KMS-11 (cell line): ENCODE data around the gene FCN1.

Experiments used
- H2AFZ ChIP-seq: fragments of 200-600 bp; sonication (generic); 2 replicates; pipeline ENCODE4 v1.6.1; 2016; ENCODE audit warnings: antibody characterized with exemption, mixed run types, low read depth
- H3K27ac ChIP-seq: fragments of 200-600 bp; sonication (generic); 2 replicates; pipeline ENCODE4 v1.6.1; 2016; ENCODE audit warnings: mild to moderate bottlenecking, mixed run types
- H3K27me3 ChIP-seq: fragments of 200-600 bp; sonication (generic); 2 replicates; pipeline ENCODE4 v1.6.1; 2017; ENCODE audit warnings: mild to moderate bottlenecking, low read depth, mixed run types, moderate library complexity; ENCODE audit not compliant: insufficient read depth
- H3K36me3 ChIP-seq: fragments of 200-600 bp; sonication (generic); 2 replicates; pipeline ENCODE4 v1.6.1; 2017; ENCODE audit warnings: mild to moderate bottlenecking, mixed run types; ENCODE audit not compliant: insufficient read depth
- H3K4me1 ChIP-seq: fragments of 200-600 bp; sonication (generic); 2 replicates; pipeline ENCODE4 v1.6.1; 2016; ENCODE audit warnings: mild to moderate bottlenecking, low read depth, mixed run types; ENCODE audit not compliant: poor library complexity, severe bottlenecking
- H3K4me2 ChIP-seq: fragments of 200-600 bp; sonication (generic); 2 replicates; pipeline ENCODE4 v1.7.0; 2016; ENCODE audit warnings: mild to moderate bottlenecking, mixed run types
- H3K4me3 ChIP-seq: fragments of 200-600 bp; sonication (generic); IDR thresholded peaks from 2 replicates; pipeline ENCODE4 v1.6.1; 2017; ENCODE audit warnings: low read depth, low read length, mixed read lengths; ENCODE audit not compliant: insufficient read depth
- H3K79me2 ChIP-seq: fragments of 200-600 bp; sonication (generic); 2 replicates; pipeline ENCODE4 v1.6.1; 2016; ENCODE audit warnings: low read depth, mixed run types; ENCODE audit not compliant: insufficient read depth
- H3K9ac ChIP-seq: fragments of 200-600 bp; sonication (generic); 2 replicates; pipeline ENCODE4 v1.6.1; 2016; ENCODE audit warnings: mild to moderate bottlenecking, mixed run types
- H4K20me1 ChIP-seq: fragments of 200-600 bp; sonication (generic); 2 replicates; pipeline ENCODE4 v1.6.1; 2016; ENCODE audit warnings: mild to moderate bottlenecking, mixed run types; ENCODE audit not compliant: insufficient read depth
- CTCF ChIP-seq: fragments of 200-600 bp; sonication (generic); conservative IDR thresholded peaks from 2 replicates; pipeline ENCODE4 v1.6.1; 2017; ENCODE audit warnings: low read depth, mild to moderate bottlenecking, antibody characterized with exemption, low read length, moderate library complexity, mixed read lengths

FCN1 gene

GRCh38 chr9:134917431-134918373, at the start of gene FCN1:
TSS of gene FCN1 (minus strand) at chr9:134917912. CDS start at chr9:134917871, 41 bp downstream.
- no peak for TF ChIP-seq CTCF
- Histone ChIP-seq H2AFZ (no peak within 1 kb of the TSS), H3K4me3 (no peak within 1 kb of the TSS), H4K20me1 (no peaks in the 10 kb centered on the region), H3K36me3 (no peaks in the 10 kb centered on the region), H3K4me2 (no peak within 1 kb of the TSS), H3K79me2 (no peaks in the 10 kb centered on the region), H3K27ac (no peak within 1 kb of the TSS), H3K4me1 (no peaks in the 10 kb centered on the region), H3K27me3 (peaks cover 9% of the 10 kb centered on the region; the same call in 1 of the 2 replicates), H3K9ac (no peak within 1 kb of the TSS)

- no peak overlapping the region for H3K4me2 ChIP-seq
- no peaks in the 10 kb centered on the region for H3K79me2 ChIP-seq
- no peaks in the 10 kb centered on the region for H4K20me1 ChIP-seq
- H3K4me3 ChIP-seq, result no peak overlapping the region
- no peak overlapping the region for H2AFZ ChIP-seq
- H3K9ac ChIP-seq, result no peak overlapping the region
- no peaks in the 10 kb centered on the region for H3K36me3 ChIP-seq
- H3K27ac ChIP-seq, result no peak overlapping the region
- TF ChIP-seq CTCF, result no peak
- peaks cover 26% of the 10 kb centered on the region; the same call in 1 of the 2 replicates for H3K27me3 ChIP-seq
- no peaks in the 10 kb centered on the region for H3K4me1 ChIP-seq
Observed at GRCh38 chr9:134966697-134967546, 49.2 kb upstream of the FCN1 start.

GRCh38 chr9:134966270-134966669, 48.6 kb upstream of the FCN1 start:
- no peak for TF ChIP-seq CTCF
- no peaks in the 10 kb centered on the region for H4K20me1 ChIP-seq

GRCh38 chr9:134965851-134966250, 48.1 kb upstream of the FCN1 start:
- Histone ChIP-seq H3K4me2 (no peak overlapping the region), H3K27ac (no peak overlapping the region), H3K79me2 (no peaks in the 10 kb centered on the region), H3K4me1 (no peaks in the 10 kb centered on the region), H3K36me3 (no peaks in the 10 kb centered on the region), H4K20me1 (no peaks in the 10 kb centered on the region), H2AFZ (no peak overlapping the region), H3K9ac (no peak overlapping the region), H3K4me3 (no peak overlapping the region), H3K27me3 (peaks cover 26% of the 10 kb centered on the region; the same call in 1 of the 2 replicates)
- no peak for TF ChIP-seq CTCF

More at GRCh38 chr9:134966270-134966669, 48.6 kb upstream of the FCN1 start:
- Histone ChIP-seq H3K4me2 (no peak overlapping the region), H3K27me3 (peaks cover 26% of the 10 kb centered on the region; the same call in 1 of the 2 replicates), H3K36me3 (no peaks in the 10 kb centered on the region), H3K79me2 (no peaks in the 10 kb centered on the region), H3K9ac (no peak overlapping the region), H3K4me1 (no peaks in the 10 kb centered on the region), H3K4me3 (no peak overlapping the region), H3K27ac (no peak overlapping the region), H2AFZ (no peak overlapping the region)
